HG02763 (cell line): ENCODE results near the gene LIPE.

Experiments
- ATAC-seq: cut with Tn5 transposase; IDR thresholded peaks from one replicate; pipeline ENCODE4 v1.9.1; 2021; ENCODE audit warnings: mild to moderate bottlenecking, moderate library complexity; ENCODE audit not compliant: unreplicated experiment

The LIPE gene

DNA sequence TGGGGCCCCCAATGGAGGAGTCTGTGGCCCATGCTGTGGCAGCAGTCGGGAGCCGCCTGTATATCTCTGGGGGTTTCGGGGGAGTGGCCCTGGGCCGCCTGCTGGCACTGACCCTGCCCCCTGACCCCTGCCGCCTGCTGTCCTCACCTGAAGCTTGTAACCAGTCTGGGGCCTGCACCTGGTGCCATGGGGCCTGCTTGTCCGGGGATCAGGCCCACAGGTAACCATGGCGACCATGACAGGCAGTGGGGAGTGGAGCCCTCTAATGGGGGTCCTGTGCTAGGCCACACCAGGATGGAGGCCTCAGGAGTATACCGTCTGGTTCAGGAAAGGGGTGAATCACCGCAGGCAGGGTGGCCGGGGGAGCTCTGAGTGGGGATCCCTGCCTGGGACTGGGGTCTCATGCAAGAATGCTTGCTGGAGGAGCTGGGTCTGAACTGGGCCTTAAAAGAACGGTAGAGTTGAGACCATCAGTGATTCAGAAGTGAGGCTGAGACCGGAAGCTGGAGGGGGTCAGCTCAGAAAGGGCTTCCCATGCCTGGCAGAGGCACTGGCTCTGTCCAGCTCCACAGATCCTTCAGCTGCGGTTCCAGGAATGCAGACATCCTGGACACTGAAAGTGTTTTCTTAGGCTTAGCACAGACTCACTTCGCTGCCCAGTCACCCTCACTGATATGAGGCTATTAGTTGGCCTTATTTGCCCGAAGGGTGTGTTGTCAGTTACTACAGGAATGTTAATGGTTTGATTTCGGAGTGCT is 66.2 kb downstream of the LIPE start:
- ATAC-seq, result no peak

DNA sequence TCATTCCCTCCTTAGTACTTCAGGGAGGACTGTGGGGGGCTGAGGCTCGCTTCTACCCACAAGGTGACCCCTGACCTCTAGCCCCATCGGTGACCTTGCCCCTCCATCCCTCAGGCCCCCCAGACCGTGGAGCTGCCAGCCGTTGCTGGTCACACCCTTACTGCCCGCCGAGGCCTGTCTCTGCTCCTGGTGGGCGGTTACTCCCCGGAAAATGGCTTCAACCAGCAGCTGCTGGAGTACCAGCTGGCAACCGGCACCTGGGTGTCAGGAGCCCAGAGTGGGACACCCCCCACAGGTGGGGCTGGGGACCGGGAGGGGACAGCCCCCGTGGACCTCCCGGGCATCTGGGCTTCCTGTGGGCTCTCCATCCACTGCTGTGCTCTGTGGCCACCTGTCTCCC is 69.9 kb downstream of the LIPE start:
- ATAC-seq, result no peak

DNA sequence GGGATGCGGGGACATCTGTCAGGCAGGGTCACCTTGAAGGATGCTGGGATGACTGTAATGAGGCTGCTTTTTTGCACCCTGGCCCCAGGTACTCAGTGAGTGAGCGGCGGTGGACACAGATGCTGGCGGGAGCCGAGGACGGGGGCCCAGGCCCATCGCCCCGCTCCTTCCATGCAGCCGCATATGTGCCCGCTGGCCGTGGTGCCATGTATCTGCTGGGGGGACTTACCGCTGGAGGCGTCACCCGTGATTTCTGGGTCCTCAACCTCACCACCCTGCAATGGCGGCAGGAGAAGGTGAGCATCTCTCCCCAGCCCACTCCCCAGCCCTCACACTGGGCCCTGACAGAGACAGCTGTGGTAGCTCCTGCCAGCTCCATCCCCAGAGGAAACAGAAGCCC is 70.5 kb downstream of the LIPE start:
- ATAC-seq, result no peak

DNA sequence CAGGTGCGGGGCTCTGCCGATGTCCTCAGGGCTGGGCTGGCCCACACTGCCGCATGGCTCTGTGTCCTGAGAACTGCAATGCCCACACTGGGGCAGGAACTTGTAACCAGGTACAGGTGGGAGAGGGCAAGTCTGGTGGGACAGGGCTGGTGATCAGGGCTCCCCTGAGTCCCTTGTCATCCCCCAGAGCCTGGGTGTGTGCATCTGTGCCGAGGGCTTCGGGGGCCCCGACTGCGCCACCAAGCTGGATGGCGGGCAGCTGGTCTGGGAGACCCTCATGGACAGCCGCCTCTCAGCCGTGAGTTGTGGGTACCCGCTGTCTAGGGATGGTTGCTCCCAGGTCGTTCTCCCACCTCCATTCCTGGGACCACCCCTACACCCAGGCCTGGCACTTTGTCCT is 71.3 kb downstream of the LIPE start:
- no peak for ATAC-seq

DNA sequence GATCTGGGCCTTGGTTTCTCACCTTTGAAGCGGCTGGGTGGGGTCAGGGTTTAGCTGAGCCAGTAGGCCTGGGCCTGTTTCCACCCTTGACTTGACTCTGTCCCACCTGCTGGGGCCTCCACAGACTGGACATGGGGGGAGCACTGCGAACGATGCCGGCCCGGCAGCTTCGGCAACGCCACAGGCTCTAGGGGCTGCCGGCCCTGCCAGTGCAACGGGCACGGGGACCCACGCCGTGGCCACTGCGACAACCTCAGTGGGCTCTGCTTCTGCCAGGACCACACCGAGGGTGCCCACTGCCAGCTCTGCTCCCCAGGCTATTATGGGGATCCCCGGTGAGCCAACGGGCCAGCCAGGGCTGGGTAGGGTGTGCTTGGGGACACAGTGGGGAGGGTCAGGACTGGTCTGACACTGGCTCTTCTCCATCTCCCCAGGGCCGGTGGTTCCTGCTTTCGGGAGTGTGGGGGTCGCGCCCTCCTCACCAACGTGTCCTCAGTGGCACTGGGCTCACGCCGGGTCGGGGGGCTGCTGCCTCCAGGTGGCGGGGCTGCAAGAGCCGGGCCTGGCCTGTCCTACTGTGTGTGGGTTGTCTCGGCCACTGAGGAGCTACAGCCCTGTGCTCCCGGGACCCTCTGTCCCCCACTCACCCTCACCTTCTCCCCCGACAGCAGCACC is 73.7 kb downstream of the LIPE start:
- ATAC-seq, result no peak

DNA sequence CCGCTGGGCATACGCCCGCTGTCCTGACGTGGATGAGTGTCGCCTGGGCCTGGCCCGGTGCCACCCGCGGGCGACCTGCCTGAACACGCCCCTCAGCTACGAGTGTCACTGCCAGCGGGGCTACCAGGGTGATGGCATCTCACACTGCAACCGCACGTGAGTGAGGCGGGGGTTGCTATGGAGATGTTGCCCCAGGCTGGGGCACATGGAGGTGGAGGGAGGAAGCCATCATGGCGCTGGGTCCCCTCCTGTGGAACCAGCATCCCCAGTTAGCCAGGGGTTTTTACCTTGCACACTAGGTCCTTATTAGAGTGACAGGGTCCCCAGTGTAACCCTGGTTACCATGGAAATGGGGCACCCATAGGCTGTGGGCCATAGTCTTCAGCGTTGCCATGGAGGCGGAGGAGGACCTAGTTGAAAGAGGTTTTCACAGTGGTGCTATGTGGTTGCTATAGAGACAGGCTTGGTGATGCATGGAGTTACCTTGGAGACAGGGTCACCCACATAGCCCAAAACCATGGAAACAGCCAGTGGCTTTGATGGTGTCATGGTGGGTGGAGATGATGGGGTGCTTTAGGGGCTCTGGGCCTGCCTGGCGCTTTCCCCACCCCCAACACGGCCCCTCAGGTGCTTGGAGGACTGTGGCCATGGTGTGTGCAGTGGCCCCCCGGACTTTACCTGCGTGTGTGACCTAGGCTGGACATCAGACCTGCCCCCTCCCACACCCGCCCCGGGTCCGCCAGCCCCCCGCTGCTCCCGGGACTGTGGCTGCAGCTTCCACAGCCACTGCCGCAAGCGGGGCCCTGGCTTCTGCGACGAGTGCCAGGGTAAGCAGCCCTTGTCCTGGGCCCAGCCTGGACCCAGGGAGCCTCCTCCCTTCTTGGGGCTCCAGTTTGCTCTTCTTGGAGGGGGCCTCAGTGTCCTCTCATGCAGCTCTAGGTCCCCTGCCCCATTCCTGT is 74.6 kb downstream of the LIPE start:
- ATAC-seq, result no peak
